Endothelial cell of umbilical vein (primary cell): ENCODE data around the gene AIMP1.

Experiments
- CTCF ChIP-seq, 2 donors: IDR thresholded peaks; 1 replicate in 1 of 2; 2 replicates in 1 of 2; pipeline ENCODE4 v1.5.1; 2011; ENCODE audit warnings: low read length in 2 of 2, mild to moderate bottlenecking in 2 of 2, moderate library complexity in 2 of 2, control low read depth in 1 of 2, inconsistent platforms in 1 of 2, low read depth in 1 of 2; ENCODE audit not compliant: insufficient read depth in 1 of 2; ENCODE audit errors: extremely low read depth in 1 of 2
- EZH2 ChIP-seq: IDR thresholded peaks from 2 replicates; pipeline ENCODE4 v1.6.1; 2012; ENCODE audit warnings: borderline replicate concordance, low read depth, mild to moderate bottlenecking, moderate library complexity, low read length, inconsistent platforms; ENCODE audit not compliant: severe bottlenecking
- FOS ChIP-seq: IDR thresholded peaks from 2 replicates; pipeline ENCODE4 v1.6.1; 2011; ENCODE audit warnings: mild to moderate bottlenecking, low read length, moderate library complexity, borderline replicate concordance; ENCODE audit not compliant: insufficient read depth
- GATA2 ChIP-seq: IDR thresholded peaks from 2 replicates; pipeline ENCODE4 v1.7.0; 2011; ENCODE audit warnings: low read depth, mild to moderate bottlenecking, moderate library complexity, mixed read lengths, low read length; ENCODE audit not compliant: insufficient read length, insufficient read depth
- JUN ChIP-seq: IDR thresholded peaks from 2 replicates; pipeline ENCODE4 v1.6.1; 2011; ENCODE audit warnings: borderline replicate concordance, low read depth; ENCODE audit not compliant: insufficient read length, insufficient read depth
- MAX ChIP-seq: IDR thresholded peaks from 2 replicates; pipeline ENCODE4 v1.6.1; 2011; ENCODE audit not compliant: insufficient read depth, insufficient read length
- MYC ChIP-seq: IDR thresholded peaks from one replicate; pipeline ENCODE4 v1.6.1; 2011; ENCODE audit warnings: mild to moderate bottlenecking, low read depth, low read length
- POLR2A ChIP-seq: IDR thresholded peaks from 2 replicates; pipeline ENCODE4 v1.6.1; 2012; ENCODE audit warnings: low read depth, mild to moderate bottlenecking, control low read depth, low read length
- POLR2AphosphoS5 ChIP-seq: IDR thresholded peaks from 2 replicates; pipeline ENCODE4 v1.6.1; 2012; ENCODE audit warnings: low read depth, mild to moderate bottlenecking, control low read depth, low read length, moderate library complexity; ENCODE audit not compliant: insufficient read depth

- TF ChIP-seq CTCF (IDR thresholded peaks at IDR 0.05; ENCODE audit: extremely low read depth in 1 of 2, insufficient read depth in 1 of 2, low read depth in 1 of 2, low read length in 2 of 2) (no peak), EZH2 (no peak), POLR2A (no peak), GATA2 (no peak), POLR2AphosphoS5 (no peak), MAX (no peak), JUN (peak; percentile 88), FOS (peak; percentile 63), MYC (no peak)
These were observed 28.9 kb upstream of the AIMP1 start for GRCh38 chr4:106287353-106287969.
